ENCODE measurements around the gene ELK3. TPM values are rescaled to one million over a fixed set of nuclear protein-coding genes. Genes with fewer than 3 reads are reported as not detected.
A peak's percentile ranks its signal among the peaks of the same experiment; 100 is the strongest.

The ELK3 gene
- 10 to 100 TPM in 2 of 4 donors, 1 to 10 TPM in 2; 7.8 to 12.6 (median 10.0) TPM for total RNA-seq
- polyA plus RNA-seq, result 10 to 100 TPM in 1 of 3 donors, 1 to 10 TPM in 2; 3.7 to 13.9 (median 4.8) TPM
- long read RNA-seq, donor 1, partial matches to known transcripts, result 2 of 2 reads
- long read RNA-seq, donor 1, other reads (novel, unspliced or antisense), result 0 of 2 reads
- long read RNA-seq, donor 2, full-length matches to known transcripts, result 1 of 7 reads
- long read RNA-seq, donor 2, partial matches to known transcripts, result 4 of 7 reads
- long read RNA-seq, donor 2, other reads (novel, unspliced or antisense), result 2 of 7 reads

DNA sequence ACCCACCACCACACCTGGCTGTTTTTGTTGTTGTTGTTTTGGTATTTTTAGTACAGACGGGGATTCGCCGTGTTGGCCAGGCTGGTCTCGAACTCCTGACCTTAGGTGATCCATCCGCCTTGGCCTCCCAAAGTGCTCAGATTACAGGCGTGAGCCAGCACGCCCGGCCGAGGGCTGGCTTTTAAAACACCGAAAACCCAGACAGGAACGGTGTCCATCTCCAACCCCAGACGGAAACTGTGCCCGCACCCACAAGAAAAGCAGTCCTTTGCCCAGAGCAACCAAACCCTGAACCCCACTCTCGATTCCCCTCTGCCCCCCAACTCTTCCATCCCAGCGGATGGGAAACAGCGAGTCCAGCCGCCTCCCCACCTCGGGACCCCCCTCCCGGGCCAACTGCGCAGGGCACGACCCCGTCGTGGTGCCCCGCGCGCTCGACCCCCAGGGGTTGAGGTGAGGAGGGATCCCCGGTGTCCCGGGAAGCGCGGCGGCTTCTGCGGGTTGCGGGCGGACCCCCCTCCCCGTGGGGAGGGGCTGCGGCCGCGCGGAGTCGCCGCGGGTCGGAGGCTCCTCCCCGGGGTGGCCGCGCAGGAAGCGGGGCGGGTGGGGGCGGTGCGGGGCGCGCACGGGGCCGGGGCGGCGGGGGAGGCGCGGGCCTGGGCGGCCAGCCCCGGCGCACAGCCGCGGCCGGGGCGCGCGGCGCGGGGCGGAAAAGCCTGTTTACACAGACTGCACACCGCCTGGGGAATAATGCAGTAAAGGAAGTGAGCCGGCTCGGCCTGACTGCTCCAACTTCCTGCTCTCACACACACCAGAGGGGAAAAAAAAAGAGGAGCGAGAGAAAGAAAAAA, at the start of gene ELK3:
Gene ELK3, plus strand, starts transcription at position 651 of the 851 bp plus-strand sequence.
- H3K4me3 ChIP-seq, result peak within 1 kb of the TSS; percentile 74
- ATAC-seq, result peak; percentile 37 to 61 (median 53)
- H3K27me3 ChIP-seq (ENCODE audit: insufficient read depth in 3 of 3, low read length in 2 of 3), result peaks cover 0 to 26% (median 6%) of the 10 kb centered on the region in 3 donors
- TF ChIP-seq, protein P1, sequence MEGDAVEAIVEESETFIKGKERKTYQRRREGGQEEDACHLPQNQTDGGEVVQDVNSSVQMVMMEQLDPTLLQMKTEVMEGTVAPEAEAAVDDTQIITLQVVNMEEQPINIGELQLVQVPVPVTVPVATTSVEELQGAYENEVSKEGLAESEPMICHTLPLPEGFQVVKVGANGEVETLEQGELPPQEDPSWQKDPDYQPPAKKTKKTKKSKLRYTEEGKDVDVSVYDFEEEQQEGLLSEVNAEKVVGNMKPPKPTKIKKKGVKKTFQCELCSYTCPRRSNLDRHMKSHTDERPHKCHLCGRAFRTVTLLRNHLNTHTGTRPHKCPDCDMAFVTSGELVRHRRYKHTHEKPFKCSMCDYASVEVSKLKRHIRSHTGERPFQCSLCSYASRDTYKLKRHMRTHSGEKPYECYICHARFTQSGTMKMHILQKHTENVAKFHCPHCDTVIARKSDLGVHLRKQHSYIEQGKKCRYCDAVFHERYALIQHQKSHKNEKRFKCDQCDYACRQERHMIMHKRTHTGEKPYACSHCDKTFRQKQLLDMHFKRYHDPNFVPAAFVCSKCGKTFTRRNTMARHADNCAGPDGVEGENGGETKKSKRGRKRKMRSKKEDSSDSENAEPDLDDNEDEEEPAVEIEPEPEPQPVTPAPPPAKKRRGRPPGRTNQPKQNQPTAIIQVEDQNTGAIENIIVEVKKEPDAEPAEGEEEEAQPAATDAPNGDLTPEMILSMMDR (IDR thresholded peaks at IDR 0.05), result no peak
- no peaks in the 10 kb centered on the region for H3K36me3 ChIP-seq (ENCODE audit: insufficient read depth in 1 of 2, low read depth in 1 of 2)
- intact Hi-C loops (cut with DNase I), result no loop called here
- peak within 1 kb of the TSS; percentile 60 for H3K27ac ChIP-seq
- H3K4me1 ChIP-seq, result no peaks in the 10 kb centered on the region
- H3K9me3 ChIP-seq, result no peaks in the 10 kb centered on the region
- peak; percentile 53 to 81 for DNase-seq
- 1 to 2% (median 2%) methylated on average over 43 to 75 of the region's 75 CpGs for WGBS, 3 donors

DNA sequence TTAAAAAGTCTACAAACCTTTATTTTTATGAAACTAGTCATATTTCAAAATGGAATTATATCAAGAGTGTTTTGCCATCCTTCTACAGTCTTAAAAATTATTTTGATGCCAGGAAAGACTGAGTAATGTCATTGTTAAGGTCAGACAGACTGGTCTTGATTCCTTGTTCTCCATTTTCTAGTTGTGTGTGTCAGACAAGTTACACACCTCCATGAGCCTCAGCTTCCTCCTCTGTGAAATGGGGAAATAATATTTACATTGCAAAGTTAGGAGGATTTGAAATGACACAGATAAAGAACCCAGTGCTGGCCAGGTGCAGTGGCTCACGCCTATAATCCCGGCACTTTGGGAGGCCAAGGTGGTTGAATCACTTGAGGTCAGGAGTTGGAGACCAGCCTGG, 47.4 kb upstream of the ELK3 start:
- DNase-seq (no peak), ATAC-seq (no peak)
- peaks cover 0 to 1% (median 0%) of the 10 kb centered on the region in 3 donors for H3K27me3 ChIP-seq (ENCODE audit: insufficient read depth in 3 of 3, low read length in 2 of 3)
- no peaks in the 10 kb centered on the region for H3K4me1 ChIP-seq
- intact Hi-C loops (cut with DNase I), result no loop called here
- H3K4me3 ChIP-seq, result no peak overlapping the region
- no peaks in the 10 kb centered on the region for H3K9me3 ChIP-seq
- no peaks in the 10 kb centered on the region for H3K36me3 ChIP-seq (ENCODE audit: insufficient read depth in 1 of 2, low read depth in 1 of 2)
- TF ChIP-seq, protein P1 (IDR thresholded peaks at IDR 0.05), result no peak
- 84 to 95% (median 85%) methylated on average over 2 of the region's 2 CpGs for WGBS, 3 donors
- no peak overlapping the region for H3K27ac ChIP-seq

DNA sequence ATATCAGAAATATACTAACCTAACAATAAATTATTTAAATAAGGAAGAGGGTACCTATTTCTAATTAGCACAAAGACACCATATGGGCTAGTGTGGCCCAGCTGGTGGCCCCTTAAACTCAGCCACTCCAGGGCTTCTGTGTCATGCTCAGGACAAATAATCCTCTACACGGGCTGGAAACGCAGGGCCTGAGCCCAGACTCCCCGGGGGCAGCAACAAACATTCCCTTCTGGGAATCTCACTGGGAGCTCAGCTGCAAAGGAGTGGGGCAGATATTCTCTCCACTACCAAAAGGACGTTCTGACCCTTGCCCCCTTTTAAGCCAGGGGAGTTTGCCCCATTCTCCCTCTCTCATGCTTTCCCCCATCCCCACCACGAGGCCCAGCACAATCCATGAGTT, 43.7 kb upstream of the ELK3 start:
- Histone ChIP-seq H3K36me3 (ENCODE audit: insufficient read depth in 1 of 2, low read depth in 1 of 2) (no peaks in the 10 kb centered on the region), H3K4me1 (no peaks in the 10 kb centered on the region), H3K9me3 (no peaks in the 10 kb centered on the region), H3K27ac (no peak overlapping the region), H3K27me3 (ENCODE audit: insufficient read depth in 3 of 3, low read length in 2 of 3) (no peaks in the 10 kb centered on the region), H3K4me3 (no peak overlapping the region)
- TF ChIP-seq, protein P1 (IDR thresholded peaks at IDR 0.05), result no peak
- DNase-seq (no peak), ATAC-seq (no peak)
- intact Hi-C loops (cut with DNase I), result no loop called here
- 39 to 56% (median 40%) methylated on average over 5 of the region's 5 CpGs for WGBS, 3 donors

DNA sequence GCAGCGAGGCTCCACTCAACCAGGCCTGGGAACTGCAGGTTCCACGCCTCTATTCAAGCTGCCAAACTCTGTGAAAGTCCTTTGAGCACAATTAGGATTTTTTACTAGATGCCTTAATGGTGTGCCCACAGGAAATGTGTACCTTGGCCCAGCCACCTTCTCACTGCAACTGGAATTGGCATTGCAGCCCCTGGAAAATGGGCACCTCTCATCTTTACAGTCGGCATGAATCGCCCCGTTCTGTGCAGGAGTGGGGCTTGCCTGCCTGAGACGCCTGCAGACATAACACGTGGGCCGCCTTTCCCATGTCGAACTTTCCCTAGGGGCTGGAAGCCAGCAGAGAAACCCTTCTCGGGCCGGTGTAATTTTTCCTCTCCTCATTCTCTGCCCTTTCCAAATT, 42.0 kb upstream of the ELK3 start:
- no peak overlapping the region for H3K27ac ChIP-seq
- DNase-seq, result no peak
- no peak for ATAC-seq
- no peaks in the 10 kb centered on the region for H3K4me1 ChIP-seq
- intact Hi-C loops (cut with DNase I), result no loop called here
- no peaks in the 10 kb centered on the region for H3K27me3 ChIP-seq (ENCODE audit: insufficient read depth in 3 of 3, low read length in 2 of 3)
- 56 to 67% (median 63%) methylated on average over 11 of the region's 11 CpGs for WGBS, 3 donors
- H3K9me3 ChIP-seq, result no peaks in the 10 kb centered on the region
- TF ChIP-seq, protein P1 (IDR thresholded peaks at IDR 0.05), result no peak
- H3K36me3 ChIP-seq (ENCODE audit: insufficient read depth in 1 of 2, low read depth in 1 of 2), result no peaks in the 10 kb centered on the region
- H3K4me3 ChIP-seq, result no peak overlapping the region

Data from psoas muscle (tissue), 8 donors.